ENCODE data around the gene CCDC78. TPM values are rescaled to one million over a fixed set of nuclear protein-coding genes. Genes with fewer than 3 reads are reported as not detected.
A peak's percentile ranks its signal among the peaks of the same experiment; 100 is the strongest.
"Not testable (repeated sequence)": the region's sequence is repeated elsewhere in the genome, so short reads cannot be mapped to it uniquely, and the experiment has no call there.

Gene CCDC78
- total RNA-seq, 2 donors from 2014 or later = 3.0 to 3.9 TPM

DNA sequence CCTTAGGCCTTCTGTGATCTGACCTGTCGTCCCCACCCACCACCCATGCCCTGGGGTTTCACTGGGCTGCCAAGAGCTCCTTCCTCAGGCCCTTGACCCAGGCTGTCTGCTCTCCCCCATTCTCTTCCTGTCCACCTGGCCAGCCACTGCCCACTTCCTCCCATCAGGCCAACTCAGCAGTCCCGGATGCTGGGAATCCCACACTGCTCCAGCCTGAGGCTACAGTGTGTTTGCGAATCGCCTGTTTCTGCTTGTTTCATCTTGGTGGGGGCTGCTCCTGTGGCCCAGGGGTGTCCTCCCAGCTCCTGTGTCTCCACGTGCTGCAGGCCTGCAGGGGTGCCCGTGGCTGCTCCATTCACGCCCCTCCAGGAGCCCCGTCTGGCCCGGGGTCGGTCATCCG, 12.2 kb downstream of the CCDC78 start:
- Mint-ChIP-seq H3K4me3 (peak overlapping the region in 1 of 2 donors; percentile 27), H3K27me3 (ENCODE audit: low read depth) (peaks cover 7% of the 10 kb centered on the region), H3K36me3 (ENCODE audit: insufficient read depth in 2 of 2) (no peaks in the 10 kb centered on the region), H3K27ac (no peak overlapping the region), H3K9me3 (no peaks in the 10 kb centered on the region), H3K4me1 (ENCODE audit: low read depth) (peaks cover 15% of the 10 kb centered on the region)
- DNase-seq = no peak
- ATAC-seq (replicated peaks in 1 of 2) = no peak

DNA sequence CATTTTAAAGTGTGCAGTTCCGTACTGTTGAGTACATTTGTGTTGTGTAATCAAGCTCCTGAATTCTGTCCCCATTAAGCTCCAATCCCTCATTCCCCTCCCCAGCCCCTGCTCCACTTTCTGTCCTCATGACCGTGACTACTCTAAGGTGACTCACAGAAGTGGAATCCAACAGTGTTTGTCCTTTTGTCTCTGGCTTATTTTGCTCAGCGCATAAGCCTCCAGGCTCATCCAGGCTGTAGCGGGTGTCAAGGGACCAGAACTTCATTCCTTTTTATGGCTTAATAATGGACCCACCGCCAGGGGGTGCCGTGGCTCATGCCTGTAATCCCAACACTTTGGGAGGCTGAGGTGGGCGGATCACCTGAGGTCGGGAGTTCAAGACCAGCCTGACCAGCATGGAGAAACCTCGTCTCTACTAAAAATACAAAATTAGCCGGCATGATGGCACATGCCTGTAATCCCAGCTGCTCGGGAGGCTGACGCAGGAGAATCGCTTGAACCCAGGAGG, 13.4 kb downstream of the CCDC78 start:
- H3K9me3 Mint-ChIP-seq; H3K4me3 Mint-ChIP-seq; ATAC-seq (replicated peaks in 1 of 2); H3K27ac Mint-ChIP-seq; H3K4me1 Mint-ChIP-seq (ENCODE audit: low read depth); H3K36me3 Mint-ChIP-seq (ENCODE audit: insufficient read depth in 2 of 2): not testable (repeated sequence)
- H3K27me3 Mint-ChIP-seq (ENCODE audit: low read depth) = peaks cover 15% of the 10 kb centered on the region
- DNase-seq = peak; percentile 70 to 74

GRCh38 chr16:711548-712320, 14.5 kb downstream of the CCDC78 start:
- no peak overlapping the region for H3K27ac Mint-ChIP-seq
- H3K4me3 Mint-ChIP-seq = no peak overlapping the region

GRCh38 chr16:711084-711483, 15.2 kb downstream of the CCDC78 start:
- no peak for ATAC-seq (replicated peaks in 1 of 2)
- H3K36me3 Mint-ChIP-seq (ENCODE audit: insufficient read depth in 2 of 2) = no peaks in the 10 kb centered on the region
- H3K27me3 Mint-ChIP-seq (ENCODE audit: low read depth) = peaks cover 31% of the 10 kb centered on the region
- no peak for DNase-seq
- no peak overlapping the region for H3K27ac Mint-ChIP-seq
- H3K4me3 Mint-ChIP-seq = no peak overlapping the region
- H3K4me1 Mint-ChIP-seq (ENCODE audit: low read depth) = peaks cover 4% of the 10 kb centered on the region
- H3K9me3 Mint-ChIP-seq = no peaks in the 10 kb centered on the region

More at GRCh38 chr16:711548-712320, 14.5 kb downstream of the CCDC78 start:
- no peaks in the 10 kb centered on the region for H3K36me3 Mint-ChIP-seq (ENCODE audit: insufficient read depth in 2 of 2)
- H3K9me3 Mint-ChIP-seq = no peaks in the 10 kb centered on the region
- peaks cover 26% of the 10 kb centered on the region for H3K27me3 Mint-ChIP-seq (ENCODE audit: low read depth)
- ATAC-seq (replicated peaks in 1 of 2) = peak; percentile 63 to 67
- peaks cover 10% of the 10 kb centered on the region for H3K4me1 Mint-ChIP-seq (ENCODE audit: low read depth)
- DNase-seq = peak; percentile 86 to 90

DNA sequence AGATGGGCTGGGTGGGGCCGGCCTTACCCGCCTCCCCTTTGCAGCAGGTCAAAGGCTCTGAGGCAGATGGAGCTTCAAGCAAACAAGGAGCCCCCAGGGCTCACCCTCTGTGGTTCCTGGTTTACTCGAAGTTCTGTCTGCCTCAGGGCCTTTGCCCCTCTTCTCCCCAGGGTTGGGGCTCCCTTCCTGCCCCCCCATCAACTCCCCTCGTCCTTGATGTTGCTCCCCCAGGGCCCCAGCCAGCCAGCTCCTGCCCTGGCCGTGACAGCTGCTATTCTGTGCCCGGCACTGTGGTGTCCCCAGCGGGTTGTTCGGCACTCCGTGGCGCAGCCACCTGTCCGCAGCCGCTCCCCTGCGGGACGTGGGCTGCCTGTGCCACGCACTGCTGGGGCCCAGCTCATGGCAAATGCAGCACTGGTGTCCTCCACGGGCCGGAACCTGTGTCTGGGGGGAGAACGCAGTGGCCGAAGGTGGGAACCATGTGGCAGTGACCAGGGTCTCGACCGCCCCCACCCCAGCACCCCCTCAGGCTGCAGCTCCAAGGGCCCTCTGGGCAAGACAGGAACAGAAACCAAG, 15.7 kb downstream of the CCDC78 start:
- Mint-ChIP-seq H3K27ac (no peak overlapping the region), H3K4me1 (ENCODE audit: low read depth) (peaks cover 4% of the 10 kb centered on the region), H3K36me3 (ENCODE audit: insufficient read depth in 2 of 2) (no peaks in the 10 kb centered on the region), H3K27me3 (ENCODE audit: low read depth) (peaks cover 31% of the 10 kb centered on the region), H3K4me3 (no peak overlapping the region), H3K9me3 (no peaks in the 10 kb centered on the region)
- ATAC-seq (replicated peaks in 1 of 2) (no peak), DNase-seq (no peak)

- Mint-ChIP-seq H3K4me3 (no peak overlapping the region), H3K4me1 (ENCODE audit: low read depth) (peaks cover 4% of the 10 kb centered on the region), H3K27ac (no peak overlapping the region), H3K9me3 (no peaks in the 10 kb centered on the region), H3K27me3 (ENCODE audit: low read depth) (peaks cover 31% of the 10 kb centered on the region), H3K36me3 (ENCODE audit: insufficient read depth in 2 of 2) (no peaks in the 10 kb centered on the region)
- no peak for ATAC-seq (replicated peaks in 1 of 2)
- DNase-seq = no peak
Observed at GRCh38 chr16:709566-710499, 16.4 kb downstream of the CCDC78 start.

- Mint-ChIP-seq H3K4me3 (no peak overlapping the region), H3K27me3 (ENCODE audit: low read depth) (peaks cover 37% of the 10 kb centered on the region), H3K9me3 (no peaks in the 10 kb centered on the region), H3K36me3 (ENCODE audit: insufficient read depth in 2 of 2) (no peaks in the 10 kb centered on the region), H3K4me1 (ENCODE audit: low read depth) (peaks cover 4% of the 10 kb centered on the region), H3K27ac (no peak overlapping the region)
- no peak for ATAC-seq (replicated peaks in 1 of 2)
- DNase-seq = no peak
Observed at GRCh38 chr16:708959-709358, 17.3 kb downstream of the CCDC78 start.

DNA sequence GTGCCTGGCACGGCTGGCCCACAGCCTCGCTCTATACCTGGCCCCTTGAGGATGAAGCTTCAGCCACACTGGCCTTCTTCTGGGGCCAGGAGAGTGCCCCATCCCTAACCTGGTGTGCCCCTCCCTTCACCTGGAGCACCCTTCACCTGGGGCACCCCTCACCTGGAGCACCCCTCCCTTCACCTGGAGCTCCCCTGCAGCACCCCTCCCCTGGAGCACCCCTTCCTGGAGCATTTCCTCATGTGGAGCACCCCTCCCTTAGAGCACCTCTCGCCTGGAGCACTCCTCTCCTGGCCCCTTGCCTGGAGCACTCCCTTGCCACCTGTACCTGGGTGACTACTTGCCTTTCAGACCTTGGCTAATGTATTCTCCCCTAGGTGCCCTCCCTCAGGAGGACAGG, 18.2 kb downstream of the CCDC78 start:
- peaks cover 39% of the 10 kb centered on the region for H3K27me3 Mint-ChIP-seq (ENCODE audit: low read depth)
- no peaks in the 10 kb centered on the region for H3K9me3 Mint-ChIP-seq
- ATAC-seq (replicated peaks in 1 of 2) = no peak
- DNase-seq = no peak
- peaks cover 4% of the 10 kb centered on the region for H3K4me1 Mint-ChIP-seq (ENCODE audit: low read depth)
- H3K4me3 Mint-ChIP-seq = no peak overlapping the region
- no peak overlapping the region for H3K27ac Mint-ChIP-seq
- no peaks in the 10 kb centered on the region for H3K36me3 Mint-ChIP-seq (ENCODE audit: insufficient read depth in 2 of 2)

- Mint-ChIP-seq H3K4me1 (ENCODE audit: low read depth) (no peaks in the 10 kb centered on the region), H3K9me3 (no peaks in the 10 kb centered on the region), H3K36me3 (ENCODE audit: insufficient read depth in 2 of 2) (no peaks in the 10 kb centered on the region), H3K4me3 (no peak overlapping the region), H3K27me3 (ENCODE audit: low read depth) (peaks cover 42% of the 10 kb centered on the region), H3K27ac (no peak overlapping the region)
- ATAC-seq (replicated peaks in 1 of 2) (no peak), DNase-seq (no peak)
Observed at GRCh38 chr16:707062-707538, 19.1 kb downstream of the CCDC78 start.

- ATAC-seq (replicated peaks in 1 of 2) (no peak), DNase-seq (no peak)
- Mint-ChIP-seq H3K27me3 (ENCODE audit: low read depth) (peaks cover 49% of the 10 kb centered on the region), H3K4me3 (no peak overlapping the region), H3K36me3 (ENCODE audit: insufficient read depth in 2 of 2) (no peaks in the 10 kb centered on the region), H3K27ac (no peak overlapping the region), H3K9me3 (no peaks in the 10 kb centered on the region), H3K4me1 (ENCODE audit: low read depth) (no peaks in the 10 kb centered on the region)
Observed at GRCh38 chr16:706189-707061, 19.8 kb downstream of the CCDC78 start.

DNA sequence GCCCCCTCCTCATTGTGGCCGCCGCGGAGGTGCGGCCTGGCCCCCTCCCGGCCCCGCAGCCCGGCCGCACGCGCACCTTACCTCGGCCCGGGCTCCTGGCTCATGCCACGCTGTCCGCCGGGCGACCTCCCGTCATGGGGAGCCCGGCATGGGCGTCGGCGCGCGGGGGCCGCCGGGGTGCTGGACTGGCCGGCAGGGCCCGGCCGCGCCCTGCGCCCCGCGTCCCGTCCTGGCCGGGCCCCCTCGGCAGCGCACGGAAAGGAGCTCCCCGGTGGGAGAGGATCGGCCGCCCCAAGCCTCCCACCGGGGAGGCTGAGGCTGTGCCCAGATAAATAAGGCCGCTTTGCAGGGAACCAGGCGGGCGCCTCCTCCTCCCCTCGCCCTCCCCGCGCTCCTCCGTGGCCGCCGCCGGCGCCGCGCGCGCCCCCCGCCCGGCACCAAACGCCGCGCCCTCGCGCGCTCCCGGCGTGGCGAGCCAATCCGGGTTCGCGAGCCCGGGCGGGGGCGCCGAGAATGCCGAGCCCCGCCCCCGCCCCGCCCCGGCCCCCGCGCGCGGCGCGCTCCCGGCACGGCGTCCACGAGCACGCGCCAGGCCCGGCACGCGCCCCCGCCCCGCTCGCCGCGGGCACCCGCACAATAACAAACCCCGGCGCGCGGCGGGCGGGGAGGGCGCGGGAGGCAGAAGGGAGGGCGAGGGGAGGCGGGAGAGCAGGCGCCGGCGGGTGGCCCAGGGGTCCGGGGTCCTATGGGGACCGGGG, 20.6 kb downstream of the CCDC78 start, which contains the start of gene FBXL16:
TSS of gene FBXL16 (minus strand) at position 371 of the 758 bp plus-strand sequence. CDS start 8,396 bp downstream, outside the sequence.
- ATAC-seq (replicated peaks in 1 of 2) = no peak
- H3K9me3 Mint-ChIP-seq = no peaks in the 10 kb centered on the region
- H3K4me1 Mint-ChIP-seq (ENCODE audit: low read depth) = no peaks in the 10 kb centered on the region
- H3K27ac Mint-ChIP-seq = no peak within 1 kb of the TSS
- H3K27me3 Mint-ChIP-seq (ENCODE audit: low read depth) = peaks cover 53% of the 10 kb centered on the region
- no peak within 1 kb of the TSS for H3K4me3 Mint-ChIP-seq
- no peak for DNase-seq
- H3K36me3 Mint-ChIP-seq (ENCODE audit: insufficient read depth in 2 of 2) = no peaks in the 10 kb centered on the region
